GM21381 (cell line): ENCODE data around the gene ZNF195.
"Not testable (repeated sequence)": the region's sequence is repeated elsewhere in the genome, so short reads cannot be mapped to it uniquely, and the experiment has no call there.

Experiments used
- ATAC-seq: cut with Tn5 transposase; IDR thresholded peaks from one replicate; pipeline ENCODE4 v1.9.1; 2021; ENCODE audit warnings: mild to moderate bottlenecking, moderate library complexity; ENCODE audit not compliant: unreplicated experiment

ZNF195 gene

GRCh38 chr11:3402861-3403250 is 23.9 kb upstream of the ZNF195 start:
- not testable (repeated sequence) for ATAC-seq

- ATAC-seq: not testable (repeated sequence)
Observed at GRCh38 chr11:3402181-3402860, 23.4 kb upstream of the ZNF195 start.

- ATAC-seq: not testable (repeated sequence)
Observed at GRCh38 chr11:3401052-3401451, 22.1 kb upstream of the ZNF195 start.

GRCh38 chr11:3398509-3398908 is 19.6 kb upstream of the ZNF195 start:
- not testable (repeated sequence) for ATAC-seq

GRCh38 chr11:3398106-3398505 is 19.2 kb upstream of the ZNF195 start:
- ATAC-seq: not testable (repeated sequence)

GRCh38 chr11:3397210-3397609 is 18.3 kb upstream of the ZNF195 start:
- not testable (repeated sequence) for ATAC-seq

GRCh38 chr11:3395468-3395867 is 16.5 kb upstream of the ZNF195 start:
- ATAC-seq: not testable (repeated sequence)

GRCh38 chr11:3394956-3395355 is 16.0 kb upstream of the ZNF195 start:
- not testable (repeated sequence) for ATAC-seq

- not testable (repeated sequence) for ATAC-seq
Observed at GRCh38 chr11:3393450-3393849, 14.5 kb upstream of the ZNF195 start.

- ATAC-seq: no peak
Observed at GRCh38 chr11:3382613-3383285, 3.8 kb upstream of the ZNF195 start.

- ATAC-seq: no peak
Observed at GRCh38 chr11:3381794-3382193, 2.8 kb upstream of the ZNF195 start.

GRCh38 chr11:3380706-3381545 is 2.0 kb upstream of the ZNF195 start:
- no peak for ATAC-seq

GRCh38 chr11:3375552-3375951 is 3.4 kb downstream of the ZNF195 start:
- no peak for ATAC-seq

- ATAC-seq: no peak
Observed at GRCh38 chr11:3370311-3370870, 8.6 kb downstream of the ZNF195 start.

- ATAC-seq: no peak
Observed at GRCh38 chr11:3369366-3369765, 9.6 kb downstream of the ZNF195 start.

- no peak for ATAC-seq
Observed at GRCh38 chr11:3368199-3368598, 10.7 kb downstream of the ZNF195 start.

- ATAC-seq: no peak
Observed at GRCh38 chr11:3367221-3367620, 11.7 kb downstream of the ZNF195 start.

GRCh38 chr11:3359092-3359824 is 19.7 kb downstream of the ZNF195 start:
- ATAC-seq: no peak

GRCh38 chr11:3357994-3358676 is 20.8 kb downstream of the ZNF195 start:
- no peak for ATAC-seq

- no peak for ATAC-seq
Observed at GRCh38 chr11:3357302-3357701, 21.6 kb downstream of the ZNF195 start.
